Mammary epithelial cell (primary cell): ENCODE results near the gene TGIF1.

Experiments
- EZH2 ChIP-seq: IDR thresholded peaks from 2 replicates; pipeline ENCODE4 v1.6.1; 2012; ENCODE audit warnings: low read length, inconsistent platforms, borderline replicate concordance
- TF ChIP-seq, protein P1 (sequence below), 2 donors: IDR thresholded peaks in 1 of 2; conservative IDR thresholded peaks in 1 of 2; 2 replicates each; pipeline ENCODE4 v1.5.1; 2011 to 2012; ENCODE audit warnings: inconsistent platforms in 2 of 2, low read length in 2 of 2, mild to moderate bottlenecking in 2 of 2, control low read depth in 1 of 2, low read depth in 1 of 2; ENCODE audit not compliant: insufficient read depth in 1 of 2; ENCODE audit errors: extremely low read depth in 1 of 2

DNA sequence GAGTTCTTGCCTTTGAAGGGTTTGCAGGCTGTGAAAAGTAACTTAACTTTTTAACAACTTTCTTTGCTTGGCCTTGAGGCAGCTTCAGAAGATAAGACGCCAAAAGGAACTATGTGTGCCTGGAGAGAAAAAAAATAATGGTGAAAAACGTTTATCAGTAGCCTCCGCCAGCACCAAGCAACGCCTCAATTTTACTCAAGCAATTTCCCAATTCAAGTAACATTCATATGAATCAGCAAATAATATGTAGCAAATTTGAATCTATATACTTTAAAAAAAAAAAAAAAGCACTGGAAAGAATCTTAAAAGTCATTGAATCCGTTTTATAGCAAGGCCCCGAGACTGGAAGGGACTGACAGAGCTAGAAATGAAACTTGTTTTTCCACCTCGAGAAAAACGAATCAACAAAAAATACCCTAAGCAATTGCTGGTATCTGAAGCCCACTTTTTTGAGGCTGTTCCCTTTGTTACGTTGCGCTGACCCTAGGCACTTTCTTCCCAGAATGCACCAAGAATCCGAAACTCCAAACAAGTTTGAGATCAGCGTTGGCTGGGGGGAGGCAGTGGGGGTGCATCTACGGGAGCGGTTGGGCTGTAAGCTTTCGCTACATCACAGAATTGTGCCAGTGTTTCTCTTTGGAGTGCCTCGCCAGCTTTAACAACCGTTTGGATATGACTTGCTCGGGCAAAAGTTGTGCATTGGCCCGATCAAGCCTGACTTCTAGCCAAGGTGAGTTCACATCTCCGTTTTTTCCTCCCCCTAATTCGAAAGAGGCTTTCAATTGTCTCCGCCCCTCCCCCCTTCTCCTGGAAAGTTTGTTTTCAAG, 2.7 kb upstream of the TGIF1 start:
- TF ChIP-seq, protein P1, sequence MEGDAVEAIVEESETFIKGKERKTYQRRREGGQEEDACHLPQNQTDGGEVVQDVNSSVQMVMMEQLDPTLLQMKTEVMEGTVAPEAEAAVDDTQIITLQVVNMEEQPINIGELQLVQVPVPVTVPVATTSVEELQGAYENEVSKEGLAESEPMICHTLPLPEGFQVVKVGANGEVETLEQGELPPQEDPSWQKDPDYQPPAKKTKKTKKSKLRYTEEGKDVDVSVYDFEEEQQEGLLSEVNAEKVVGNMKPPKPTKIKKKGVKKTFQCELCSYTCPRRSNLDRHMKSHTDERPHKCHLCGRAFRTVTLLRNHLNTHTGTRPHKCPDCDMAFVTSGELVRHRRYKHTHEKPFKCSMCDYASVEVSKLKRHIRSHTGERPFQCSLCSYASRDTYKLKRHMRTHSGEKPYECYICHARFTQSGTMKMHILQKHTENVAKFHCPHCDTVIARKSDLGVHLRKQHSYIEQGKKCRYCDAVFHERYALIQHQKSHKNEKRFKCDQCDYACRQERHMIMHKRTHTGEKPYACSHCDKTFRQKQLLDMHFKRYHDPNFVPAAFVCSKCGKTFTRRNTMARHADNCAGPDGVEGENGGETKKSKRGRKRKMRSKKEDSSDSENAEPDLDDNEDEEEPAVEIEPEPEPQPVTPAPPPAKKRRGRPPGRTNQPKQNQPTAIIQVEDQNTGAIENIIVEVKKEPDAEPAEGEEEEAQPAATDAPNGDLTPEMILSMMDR (conservative IDR thresholded peaks at IDR 0.05 in 1 of 2, IDR thresholded peaks at IDR 0.05 in 1 of 2; ENCODE audit: extremely low read depth in 1 of 2, insufficient read depth in 1 of 2, low read depth in 1 of 2, low read length in 2 of 2): no peak
- TF ChIP-seq EZH2: no peak
